Endothelial cell of umbilical vein (primary cell): Measurements from ENCODE around the gene VPS41. TPM values are rescaled to one million over a fixed set of nuclear protein-coding genes. Genes with fewer than 3 reads are reported as not detected.

Source experiments
- BruUV-seq: library from RNA; stranded (reverse); fragments of 400-500 nt; replicated peaks from 2 replicates; lab custom pipeline; 2021; lab: Mats Ljungman, UMichigan
- CTCF ChIA-PET: fragments of 300-600, 350-600 bp; sonication (Branson Sonifier 250); formaldehyde crosslinking; loops from one replicate; lab custom pipeline; 2021; ENCODE audit warnings: antibody characterized with exemption, inconsistent platforms; lab: Charles Lee
- POLR2A ChIA-PET: fragments of 300-600, 350-600 bp; sonication (Branson Sonifier 250); formaldehyde crosslinking; loops from one replicate; lab custom pipeline; 2021; ENCODE audit warnings: antibody characterized with exemption, inconsistent platforms; lab: Charles Lee
- DNase-seq: peaks from one replicate; pipeline ENCODE4 v3.0.0-alpha.2; 2011; ENCODE audit warnings: low read depth, low spot score
- FAIRE-seq: peaks from 2 replicates; lab custom pipeline; 2011; peaks lifted over from hg19 to GRCh38; lab: Jason Lieb, UNC
- H2AFZ ChIP-seq: 2 replicates; pipeline ENCODE4 v1.6.0; 2012; ENCODE audit warnings: low read depth, low read length, control low read depth, inconsistent platforms
- H3K27ac ChIP-seq: 2 replicates; pipeline ENCODE4 v1.5.1; 2011; ENCODE audit warnings: low read depth, mild to moderate bottlenecking, control low read depth, low read length, moderate library complexity; ENCODE audit not compliant: insufficient read depth
- H3K27me3 ChIP-seq, 2 experiments: 2 replicates each; pipeline versions ENCODE4 v1.6.0 to v1.6.1; 2011; ENCODE audit warnings: low read length in 2 of 2, mixed read lengths in 1 of 2; ENCODE audit not compliant: control insufficient read depth in 2 of 2, insufficient read depth in 2 of 2
- H3K36me3 ChIP-seq, 2 experiments: 2 replicates in 1 of 2; 3 replicates in 1 of 2; pipeline ENCODE4 v1.5.1; 2011; ENCODE audit warnings: low read length in 2 of 2, mild to moderate bottlenecking in 1 of 2, moderate library complexity in 1 of 2; ENCODE audit not compliant: control insufficient read depth in 2 of 2, insufficient read depth in 2 of 2; ENCODE audit errors: extremely low read depth in 1 of 2
- H3K4me1 ChIP-seq: 3 replicates; pipeline ENCODE4 v1.5.1; 2011; ENCODE audit warnings: mild to moderate bottlenecking, low read length; ENCODE audit not compliant: control insufficient read depth, insufficient read depth; ENCODE audit errors: extremely low read depth
- H3K4me2 ChIP-seq: 2 replicates; pipeline ENCODE4 v1.6.1; 2011; ENCODE audit warnings: low read length, control low read depth, mixed read lengths; ENCODE audit not compliant: insufficient read depth
- H3K4me3 ChIP-seq, 3 experiments: fragments of 200-600 bp in 1 of 3; sonication (generic), shearing (Covaris generic) in 1 of 3; replicated peaks in 1 of 3; 2 replicates each; pipeline ENCODE4 v1.5.1; 2011 to 2016; ENCODE audit warnings: control low read depth in 3 of 3, low read length in 3 of 3, mild to moderate bottlenecking in 2 of 3, inconsistent platforms in 1 of 3, low read depth in 1 of 3, moderate library complexity in 1 of 3; ENCODE audit not compliant: insufficient read depth in 1 of 3
- H3K79me2 ChIP-seq: 2 replicates; pipeline ENCODE4 v1.6.0; 2012; ENCODE audit warnings: low read length, inconsistent platforms; ENCODE audit not compliant: control insufficient read depth, insufficient read depth
- H3K9ac ChIP-seq: replicated peaks from 2 replicates; pipeline ENCODE3; 2011; ENCODE audit warnings: low read length, control low read depth; ENCODE audit not compliant: insufficient read depth; ENCODE audit errors: extremely low read depth
- H3K9me1 ChIP-seq: replicated peaks from 3 replicates; pipeline ENCODE4 v1.6.0; 2011; ENCODE audit warnings: mild to moderate bottlenecking, low read length; ENCODE audit not compliant: control insufficient read depth, insufficient read depth; ENCODE audit errors: extremely low read depth
- H3K9me3 ChIP-seq: replicated peaks from 2 replicates; pipeline ENCODE4 v1.5.1; 2012; ENCODE audit warnings: low read length, inconsistent platforms; ENCODE audit not compliant: control insufficient read depth, insufficient read depth
- H4K20me1 ChIP-seq: replicated peaks from 2 replicates; pipeline ENCODE3; 2011; ENCODE audit warnings: mild to moderate bottlenecking, low read length; ENCODE audit not compliant: control insufficient read depth, insufficient read depth; ENCODE audit errors: extremely low read depth
- CTCF ChIP-seq, 2 donors: IDR thresholded peaks; 1 replicate in 1 of 2; 2 replicates in 1 of 2; pipeline ENCODE4 v1.5.1; 2011; ENCODE audit warnings: low read length in 2 of 2, mild to moderate bottlenecking in 2 of 2, moderate library complexity in 2 of 2, control low read depth in 1 of 2, inconsistent platforms in 1 of 2, low read depth in 1 of 2; ENCODE audit not compliant: insufficient read depth in 1 of 2; ENCODE audit errors: extremely low read depth in 1 of 2
- POLR2AphosphoS5 ChIP-seq: IDR thresholded peaks from 2 replicates; pipeline ENCODE4 v1.6.1; 2012; ENCODE audit warnings: low read depth, mild to moderate bottlenecking, control low read depth, low read length, moderate library complexity; ENCODE audit not compliant: insufficient read depth
- dilution Hi-C: fragments of 300-500 bp; cut with MboI; formaldehyde crosslinking; loops from one replicate; pipeline ENCODE4 v1.15.0; 2019; ENCODE audit warnings: low sequenced_read_pairs; ENCODE audit not compliant: extremely low pct_ligation_motif_present
- intact Hi-C: fragments of 100-400 bp; cut with micrococcal nuclease; formaldehyde crosslinking; loops from one replicate; pipeline ENCODE4 v1.10.0; 2022
- polyA plus RNA-seq, 4 experiments: library from polyadenylated mRNA; depleted of rRNA in 3 of 4; stranded (reverse) in 3 of 4; unstranded in 1 of 4; fragments of >200 nt; gene quantifications; 2 replicates each; pipeline versions ENCODE4 v1.2.1 to v1.2.3, GENCODE V29; 2011 to 2012; ENCODE audit warnings: missing spikeins in 1 of 4
- total RNA-seq: library from RNA; stranded (reverse); gene quantifications from 2 replicates; pipeline ENCODE4 v1.2.3, GENCODE V29; 2021
- TF ChIP-seq, protein P1 (sequence below): IDR thresholded peaks from 2 replicates; pipeline ENCODE4 v1.6.1; 2011; ENCODE audit not compliant: insufficient read depth, insufficient read length

VPS41 gene
- total and polyA plus RNA-seq, 2 donors (not counting 3 experiments of a cell fraction or from before 2014, with no cell fraction given) = 14.3 to 79.8 TPM

DNA sequence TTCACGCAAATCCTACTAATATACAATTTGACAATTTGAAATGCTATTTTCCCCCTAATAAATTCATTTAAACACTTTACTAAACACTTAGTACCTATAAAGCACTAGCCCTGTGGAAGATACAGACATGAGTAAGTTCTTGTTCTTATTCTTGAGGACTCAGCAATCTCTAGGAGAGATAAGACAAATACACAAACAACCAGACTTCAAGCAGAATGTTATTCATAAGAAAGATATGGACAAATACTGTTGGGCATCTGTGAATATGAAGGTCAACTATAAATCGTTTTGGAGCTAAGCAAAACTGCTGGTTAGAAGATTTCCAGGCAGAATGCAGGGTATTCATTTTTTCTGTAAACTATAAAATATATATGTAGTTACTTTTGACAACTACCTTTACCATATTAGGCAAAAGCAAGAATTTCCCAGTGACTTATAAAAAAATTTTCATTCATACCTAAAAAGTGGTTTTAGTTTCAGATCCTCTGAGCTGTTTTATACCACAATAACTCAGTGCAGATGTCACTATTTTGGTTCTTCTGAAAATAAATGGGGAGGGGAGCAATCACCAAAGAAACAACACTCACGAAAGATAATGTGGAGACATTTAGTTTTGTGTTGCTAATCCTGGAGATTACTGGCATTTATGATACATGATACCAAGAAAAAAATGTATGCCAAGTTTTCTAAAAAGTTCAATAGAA lies 3.8 kb downstream of the VPS41 start:
- Histone ChIP-seq H3K27ac (no peak overlapping the region), H2AFZ (no peak overlapping the region), H3K9me3 (no peaks in the 10 kb centered on the region), H3K79me2 (no peaks in the 10 kb centered on the region), H3K4me1 (peaks cover 7% of the 10 kb centered on the region), H3K36me3 (no peaks in the 10 kb centered on the region), H3K4me2 (no peak overlapping the region), H3K9me1 (no peaks in the 10 kb centered on the region), H3K4me3 (no peak overlapping the region), H4K20me1 (no peaks in the 10 kb centered on the region), H3K9ac (no peak overlapping the region), H3K27me3 (no peaks in the 10 kb centered on the region)
- TF ChIP-seq CTCF (IDR thresholded peaks at IDR 0.05; ENCODE audit: extremely low read depth in 1 of 2, insufficient read depth in 1 of 2, low read depth in 1 of 2, low read length in 2 of 2) = no peak
- TF ChIP-seq, protein P1, sequence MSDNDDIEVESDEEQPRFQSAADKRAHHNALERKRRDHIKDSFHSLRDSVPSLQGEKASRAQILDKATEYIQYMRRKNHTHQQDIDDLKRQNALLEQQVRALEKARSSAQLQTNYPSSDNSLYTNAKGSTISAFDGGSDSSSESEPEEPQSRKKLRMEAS = no peak
- no TSS peak for BruUV-seq
- ChIA-PET CTCF (interaction anchor here (1.2 kb wide), 1 partner anchor 24 kb away, joined by 3 read pairs; no protein-coding TSS in a partner anchor), POLR2A (no interaction called here)
- DNase-seq (no peak), FAIRE-seq (no peak)
- dilution Hi-C loops (no loop called here), intact Hi-C loops (no loop called here)

DNA sequence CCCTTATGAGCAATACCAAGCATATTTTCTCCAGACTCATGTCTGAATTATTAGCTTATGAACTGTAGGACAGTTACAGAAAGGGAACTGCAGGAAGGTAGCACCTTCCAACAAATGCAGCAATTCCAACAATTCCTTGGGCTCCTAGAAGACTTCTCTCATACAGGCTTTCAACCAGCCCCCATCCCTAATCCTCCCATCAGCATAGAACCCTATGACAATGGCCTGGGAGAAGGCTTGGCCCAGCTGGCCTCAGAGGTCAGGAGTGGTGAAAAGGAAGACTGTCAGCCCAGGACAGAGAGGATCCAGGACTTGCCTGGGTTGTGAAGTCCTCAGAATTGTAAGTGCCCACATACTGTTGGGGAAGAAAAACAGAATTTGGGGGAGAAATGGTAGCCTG lies 5.9 kb downstream of the VPS41 start:
- no peaks in the 10 kb centered on the region for H3K9me3 ChIP-seq
- ChIA-PET CTCF (no interaction called here), POLR2A (no interaction called here)
- H3K79me2 ChIP-seq = peaks cover 3% of the 10 kb centered on the region
- dilution Hi-C loops = no loop called here
- H3K4me2 ChIP-seq = no peak overlapping the region
- FAIRE-seq (no peak), DNase-seq (no peak)
- H3K4me3 ChIP-seq = no peak overlapping the region
- H3K4me1 ChIP-seq = peaks cover under 1% of the 10 kb centered on the region
- BruUV-seq = no TSS peak
- no peaks in the 10 kb centered on the region for H4K20me1 ChIP-seq
- no peaks in the 10 kb centered on the region for H3K27me3 ChIP-seq
- TF ChIP-seq CTCF (IDR thresholded peaks at IDR 0.05; ENCODE audit: extremely low read depth in 1 of 2, insufficient read depth in 1 of 2, low read depth in 1 of 2, low read length in 2 of 2) (no peak), POLR2AphosphoS5 (no peak)
- intact Hi-C loops = no loop called here
- H2AFZ ChIP-seq = no peak overlapping the region
- no peaks in the 10 kb centered on the region for H3K9me1 ChIP-seq
- no peaks in the 10 kb centered on the region for H3K36me3 ChIP-seq
- H3K27ac ChIP-seq = no peak overlapping the region
- no peak overlapping the region for H3K9ac ChIP-seq
